SK-N-MC (cell line): ENCODE measurements around the gene NDUFA1.
"Not testable (repeated sequence)": the region's sequence is repeated elsewhere in the genome, so short reads cannot be mapped to it uniquely, and the experiment has no call there.

Source experiments
- DNase-seq: peaks from one replicate; pipeline ENCODE4 v3.0.0-alpha.2; 2011; ENCODE audit warnings: low read depth, low spot score
- H3K27ac ChIP-seq: fragments of 200-600 bp; sonication (generic); 2 replicates; pipeline ENCODE4 v1.5.1; 2016; ENCODE audit warnings: mixed run types
- H3K36me3 ChIP-seq: fragments of 200-600 bp; sonication (generic); 2 replicates; pipeline ENCODE4 v1.6.1; 2017; ENCODE audit warnings: antibody characterized with exemption, low read length, mixed read lengths; ENCODE audit not compliant: insufficient read depth
- H3K4me3 ChIP-seq: fragments of 200-600 bp; sonication (generic); 2 replicates; pipeline ENCODE4 v1.5.1; 2016
- H3K9ac ChIP-seq: fragments of 200-600 bp; sonication (generic); 2 replicates; pipeline ENCODE4 v1.8.0; 2017; ENCODE audit warnings: mixed run types, mixed read lengths; ENCODE audit not compliant: insufficient read length
- H3K9me3 ChIP-seq: fragments of 200-600 bp; sonication (generic); 2 replicates; pipeline ENCODE4 v1.6.1; 2017; ENCODE audit warnings: low read depth, mild to moderate bottlenecking, antibody characterized with exemption, low read length, moderate library complexity, mixed read lengths
- EZH2 ChIP-seq: fragments of 200-600 bp; sonication (generic); IDR thresholded peaks from one replicate; pipeline ENCODE4 v1.6.1; 2017; ENCODE audit warnings: antibody characterized with exemption
- FOXP2 ChIP-seq: optimal IDR thresholded peaks from 2 replicates; pipeline ENCODE3; 2011; ENCODE audit warnings: mild to moderate bottlenecking, moderate library complexity; ENCODE audit not compliant: insufficient read depth; ENCODE audit errors: extremely low read length, control extremely low read depth
- POLR2AphosphoS5 ChIP-seq: IDR thresholded peaks from 2 replicates; pipeline ENCODE4 v1.6.1; 2012; ENCODE audit warnings: mild to moderate bottlenecking, low read depth, low read length, borderline replicate concordance

Gene NDUFA1

GRCh38 chrX:119870626-119871131 lies 953 bp upstream of the NDUFA1 start:
- Histone ChIP-seq H3K4me3 (peak overlapping the region; percentile 93), H3K9me3 (no peaks in the 10 kb centered on the region), H3K9ac (peak overlapping the region; percentile 88), H3K36me3 (peaks cover 9% of the 10 kb centered on the region; the same call in 1 of the 2 replicates), H3K27ac (no peak overlapping the region)
- TF ChIP-seq POLR2AphosphoS5: no peak
- TF ChIP-seq FOXP2: no peak
- TF ChIP-seq EZH2: no peak
- DNase-seq: no peak

- no peak for TF ChIP-seq POLR2AphosphoS5
- TF ChIP-seq FOXP2: no peak
- no peak for TF ChIP-seq EZH2
- DNase-seq: no peak
- Histone ChIP-seq H3K36me3 (peaks cover 11% of the 10 kb centered on the region; the same call in 1 of the 2 replicates), H3K9me3 (no peaks in the 10 kb centered on the region), H3K4me3 (peak overlapping the region; percentile 93), H3K9ac (peak overlapping the region; percentile 88), H3K27ac (peak overlapping the region; percentile 93; the same call in 1 of the 2 replicates)
Measured at GRCh38 chrX:119871245-119871598, 410 bp upstream of the NDUFA1 start.

GRCh38 chrX:119878740-119879139 lies 7.1 kb downstream of the NDUFA1 start:
- no peak for TF ChIP-seq EZH2
- TF ChIP-seq POLR2AphosphoS5: no peak
- no peak for TF ChIP-seq FOXP2
- Histone ChIP-seq H3K4me3 (no peak overlapping the region), H3K9me3 (no peaks in the 10 kb centered on the region), H3K27ac (no peak overlapping the region), H3K9ac (no peak overlapping the region), H3K36me3 (peaks cover 19% of the 10 kb centered on the region)
- DNase-seq: no peak

DNA sequence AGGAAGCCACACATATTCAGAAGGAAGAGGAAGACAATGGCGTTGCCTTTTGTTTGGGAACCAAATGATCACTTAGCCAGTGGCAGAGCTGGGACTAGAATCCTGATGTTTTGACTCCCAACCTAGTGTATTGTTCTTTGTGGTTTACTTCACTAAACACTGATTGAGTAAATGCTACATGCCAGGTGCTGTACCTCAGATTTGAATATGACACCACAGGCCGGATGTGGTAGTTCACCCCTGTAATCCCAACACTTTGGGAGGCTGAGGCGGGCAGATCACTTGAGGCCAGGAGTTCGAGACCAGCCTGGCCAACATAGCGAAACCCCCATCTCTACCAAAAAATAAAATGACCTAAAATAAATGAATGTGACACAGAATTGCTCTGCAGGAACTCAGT lies 8.4 kb downstream of the NDUFA1 start:
- H3K4me3 ChIP-seq: no peak overlapping the region
- no peak overlapping the region for H3K27ac ChIP-seq
- no peak for TF ChIP-seq FOXP2
- TF ChIP-seq POLR2AphosphoS5: no peak
- TF ChIP-seq EZH2: no peak
- no peaks in the 10 kb centered on the region for H3K9me3 ChIP-seq
- H3K9ac ChIP-seq: no peak overlapping the region
- DNase-seq: no peak
- H3K36me3 ChIP-seq: peaks cover 16% of the 10 kb centered on the region

- peaks cover 9% of the 10 kb centered on the region for H3K36me3 ChIP-seq
- no peak for DNase-seq
- H3K4me3 ChIP-seq: no peak overlapping the region
- H3K9me3 ChIP-seq: no peaks in the 10 kb centered on the region
- H3K9ac ChIP-seq: no peak overlapping the region
- H3K27ac ChIP-seq: no peak overlapping the region
- TF ChIP-seq EZH2 (no peak), POLR2AphosphoS5 (no peak), FOXP2 (no peak)
Measured at GRCh38 chrX:119880552-119881437, 9.2 kb downstream of the NDUFA1 start.

DNA sequence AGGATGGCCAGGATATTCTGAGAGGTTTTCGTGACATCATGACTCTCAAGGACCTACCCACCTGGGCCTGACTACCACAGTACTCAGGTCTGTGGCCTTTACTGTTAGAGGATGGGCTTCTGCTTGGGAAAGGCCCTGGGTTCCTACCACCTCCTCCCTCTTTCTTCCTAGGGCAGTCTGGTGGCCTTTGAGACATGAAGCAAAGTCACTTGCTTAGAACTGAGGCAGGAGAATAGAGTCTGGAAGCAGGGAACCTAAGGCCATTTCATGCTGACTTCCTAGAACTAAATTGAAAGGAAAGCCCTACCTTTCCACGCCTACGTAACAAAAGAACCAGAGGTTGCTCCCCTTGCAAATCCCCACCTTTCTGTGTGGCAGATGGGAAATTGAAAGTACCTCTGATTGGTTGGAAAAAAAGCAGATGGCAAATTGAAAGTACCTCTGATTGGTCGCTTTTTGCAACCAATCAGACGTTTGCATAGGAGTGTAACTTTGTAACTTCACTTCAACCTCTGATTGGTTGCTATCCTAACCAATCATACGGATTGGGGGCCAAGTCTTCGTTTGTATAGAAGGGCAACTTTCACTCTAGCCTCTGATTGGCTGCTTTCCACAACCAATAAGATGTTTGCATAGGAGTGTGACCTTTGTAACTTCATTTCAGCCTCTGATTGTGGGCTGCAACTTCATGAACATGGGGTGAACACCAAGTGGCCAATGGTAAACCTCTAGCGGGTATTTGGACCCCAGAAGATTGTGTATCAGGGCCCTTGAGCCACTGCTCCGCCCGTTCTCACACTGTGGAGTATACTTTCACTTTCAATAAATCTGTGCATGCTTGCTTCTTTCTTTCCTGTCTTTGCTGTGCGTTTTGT lies 14.2 kb downstream of the NDUFA1 start:
- Histone ChIP-seq H3K9me3 (no peaks in the 10 kb centered on the region), H3K9ac (no peak overlapping the region), H3K36me3 (no peaks in the 10 kb centered on the region), H3K4me3 (no peak overlapping the region), H3K27ac (no peak overlapping the region)
- TF ChIP-seq POLR2AphosphoS5 (no peak), FOXP2 (no peak), EZH2 (no peak)
- DNase-seq: no peak

DNA sequence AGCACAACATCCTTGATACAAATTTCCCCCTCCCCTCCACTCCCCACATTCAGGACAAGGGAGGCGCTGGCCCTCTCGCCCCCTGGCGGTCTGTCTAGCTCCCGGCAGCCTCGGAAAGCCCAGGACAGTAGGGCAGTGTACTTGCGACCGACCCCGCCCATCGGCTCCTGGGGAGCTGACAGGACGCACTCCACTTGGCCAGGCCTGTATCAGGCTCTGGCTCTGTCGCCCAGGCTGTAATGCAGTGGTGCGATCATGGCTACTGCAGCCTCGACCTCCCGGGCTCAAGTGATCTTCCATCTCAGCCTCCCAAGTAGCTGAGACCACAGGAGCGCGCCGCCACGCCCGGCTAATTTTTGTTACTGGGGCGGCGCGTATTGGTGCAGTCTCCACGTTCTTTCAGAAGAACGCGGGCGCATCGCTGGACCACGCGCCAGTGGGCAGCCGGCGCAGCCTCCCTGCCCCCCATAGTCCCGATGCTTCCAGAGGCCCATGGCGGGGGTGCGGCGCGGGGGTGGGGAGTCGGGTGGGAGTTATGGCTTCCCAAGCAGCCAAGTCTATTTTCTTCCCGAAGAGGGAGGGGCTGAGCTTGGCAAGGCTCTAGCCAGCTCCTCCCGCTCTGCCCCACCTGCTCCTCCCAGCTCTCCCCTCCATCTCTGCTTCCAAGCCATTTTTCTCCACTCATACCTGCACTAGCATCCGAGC lies 16.2 kb downstream of the NDUFA1 start:
- Histone ChIP-seq H3K9me3 (no peaks in the 10 kb centered on the region), H3K4me3 (no peak overlapping the region), H3K36me3 (no peaks in the 10 kb centered on the region), H3K9ac (no peak overlapping the region), H3K27ac (no peak overlapping the region)
- TF ChIP-seq EZH2: no peak
- no peak for TF ChIP-seq POLR2AphosphoS5
- no peak for TF ChIP-seq FOXP2
- no peak for DNase-seq

DNA sequence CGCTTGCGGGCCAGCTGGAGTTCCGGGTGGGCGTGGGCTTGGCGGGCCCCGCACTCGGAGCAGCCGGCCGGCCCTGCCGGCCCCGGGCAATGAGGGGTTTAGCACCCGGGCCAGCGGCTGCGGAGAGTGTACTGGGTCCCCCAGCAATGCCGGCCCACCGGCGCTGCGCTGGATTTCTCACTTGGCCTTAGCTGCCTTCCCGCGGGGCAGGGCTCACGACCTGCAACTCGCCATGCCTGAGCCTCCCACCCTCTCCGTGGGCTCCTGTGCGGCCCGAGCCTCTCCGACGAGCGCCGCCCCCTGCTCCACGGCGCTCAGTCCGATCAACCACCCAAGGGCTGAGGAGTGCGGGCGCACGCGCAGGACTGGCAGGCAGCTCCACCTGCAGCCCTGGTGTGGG lies 19.0 kb downstream of the NDUFA1 start:
- H3K4me3 ChIP-seq, H3K9me3 ChIP-seq, H3K9ac ChIP-seq, H3K27ac ChIP-seq, H3K36me3 ChIP-seq, DNase-seq: not testable (repeated sequence)

DNA sequence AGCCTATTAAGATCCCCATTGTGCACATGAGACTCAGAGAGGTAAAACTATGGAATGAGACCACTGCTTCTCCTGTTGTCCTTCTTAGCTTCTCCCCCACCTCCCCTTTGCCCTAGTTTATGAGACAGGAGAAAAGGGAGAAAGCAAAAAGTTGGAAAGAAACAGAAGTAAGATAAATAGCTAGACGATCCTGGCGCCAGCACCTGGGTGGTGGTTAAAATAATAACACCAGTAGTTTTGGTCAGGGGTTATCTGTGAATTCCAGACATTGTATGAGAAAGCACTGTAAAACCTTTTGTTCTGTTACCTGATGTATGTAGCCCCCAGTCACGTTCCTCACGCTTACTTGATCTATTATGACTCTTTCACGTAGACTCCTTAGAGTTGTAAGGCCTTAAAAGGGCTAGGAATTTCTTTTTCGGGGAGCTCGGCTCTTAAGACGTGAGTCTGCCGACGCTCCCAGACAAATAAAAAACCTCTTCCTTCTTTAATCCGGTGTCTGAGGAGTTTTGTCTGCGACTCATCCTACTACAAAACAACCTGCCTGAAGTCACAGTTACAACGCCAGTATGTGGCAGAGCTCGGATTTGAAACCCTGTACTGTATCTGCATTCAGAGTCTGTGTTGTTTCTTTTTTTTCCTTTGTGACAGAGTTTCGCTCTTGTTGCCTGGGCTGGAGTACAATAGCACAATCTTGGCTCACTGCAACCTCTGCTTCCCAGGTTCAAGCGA lies 20.5 kb downstream of the NDUFA1 start:
- not testable (repeated sequence) for H3K27ac ChIP-seq

More for the DNA sequence above, 20.5 kb downstream of the NDUFA1 start:
- H3K9ac ChIP-seq, H3K4me3 ChIP-seq, DNase-seq, H3K9me3 ChIP-seq, H3K36me3 ChIP-seq: not testable (repeated sequence)
